Renal pelvis (tissue), 4 donors: ENCODE measurements around the gene PRRT1B. TPM values are rescaled to one million over a fixed set of nuclear protein-coding genes. Genes with fewer than 3 reads are reported as not detected.

Source experiments
- DNase-seq: peaks from one replicate; pipeline ENCODE4 v3.0.0-alpha.2; 2013
- polyA plus RNA-seq, 3 donors: library from polyadenylated mRNA; unstranded; fragments of 120-200 nt; gene quantifications; one replicate each; pipeline ENCODE4 v1.2.1, GENCODE V29; 2013; ENCODE audit not compliant: insufficient read length in 3 of 3

PRRT1B gene
- polyA plus RNA-seq, 3 donors, result 0.90 to 1.5 (median 1.5) TPM

DNA sequence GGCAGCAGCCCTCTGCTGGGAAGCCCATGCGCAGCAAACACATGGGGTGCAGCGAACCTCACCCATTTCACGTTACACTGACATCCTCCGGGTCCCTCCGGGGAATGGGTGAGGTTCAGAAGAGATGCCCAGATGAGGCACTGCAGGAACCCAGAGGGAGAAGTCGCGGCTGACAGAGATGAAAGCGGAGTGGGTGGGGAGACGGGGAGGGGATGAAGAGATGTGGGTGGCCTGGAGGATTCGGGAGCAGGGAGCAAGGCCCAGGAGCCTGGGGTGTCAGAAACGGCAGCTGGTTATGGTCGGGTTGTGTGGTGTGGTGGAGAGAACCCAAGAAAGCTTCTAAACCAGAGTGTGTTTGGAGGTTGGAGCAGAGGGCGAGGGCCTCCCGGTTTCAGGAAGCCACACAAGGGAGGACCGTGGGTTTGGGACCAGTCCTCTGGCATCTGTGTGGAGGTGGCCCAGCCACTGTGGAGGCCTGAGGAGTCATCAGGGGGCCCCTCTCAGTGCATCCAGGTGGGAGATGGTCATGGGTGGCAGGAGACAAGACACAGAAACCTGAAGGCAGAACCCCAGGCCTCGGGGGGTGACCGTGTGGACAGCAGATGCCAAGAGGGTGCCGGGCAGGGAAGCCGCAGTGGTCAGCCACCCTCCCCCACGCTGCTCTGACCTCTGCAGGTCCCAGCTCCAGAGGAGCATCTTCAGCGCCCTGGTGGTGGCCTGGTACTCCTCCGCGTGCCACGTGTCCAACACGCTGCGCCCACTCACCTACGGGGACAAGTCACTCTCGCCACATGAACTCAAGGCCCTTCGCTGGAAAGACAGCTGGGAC is 22.9 kb upstream of the PRRT1B start:
- no peak for DNase-seq

GRCh38 chr9:131523086-131523388 is 22.3 kb upstream of the PRRT1B start:
- DNase-seq, result no peak

DNA sequence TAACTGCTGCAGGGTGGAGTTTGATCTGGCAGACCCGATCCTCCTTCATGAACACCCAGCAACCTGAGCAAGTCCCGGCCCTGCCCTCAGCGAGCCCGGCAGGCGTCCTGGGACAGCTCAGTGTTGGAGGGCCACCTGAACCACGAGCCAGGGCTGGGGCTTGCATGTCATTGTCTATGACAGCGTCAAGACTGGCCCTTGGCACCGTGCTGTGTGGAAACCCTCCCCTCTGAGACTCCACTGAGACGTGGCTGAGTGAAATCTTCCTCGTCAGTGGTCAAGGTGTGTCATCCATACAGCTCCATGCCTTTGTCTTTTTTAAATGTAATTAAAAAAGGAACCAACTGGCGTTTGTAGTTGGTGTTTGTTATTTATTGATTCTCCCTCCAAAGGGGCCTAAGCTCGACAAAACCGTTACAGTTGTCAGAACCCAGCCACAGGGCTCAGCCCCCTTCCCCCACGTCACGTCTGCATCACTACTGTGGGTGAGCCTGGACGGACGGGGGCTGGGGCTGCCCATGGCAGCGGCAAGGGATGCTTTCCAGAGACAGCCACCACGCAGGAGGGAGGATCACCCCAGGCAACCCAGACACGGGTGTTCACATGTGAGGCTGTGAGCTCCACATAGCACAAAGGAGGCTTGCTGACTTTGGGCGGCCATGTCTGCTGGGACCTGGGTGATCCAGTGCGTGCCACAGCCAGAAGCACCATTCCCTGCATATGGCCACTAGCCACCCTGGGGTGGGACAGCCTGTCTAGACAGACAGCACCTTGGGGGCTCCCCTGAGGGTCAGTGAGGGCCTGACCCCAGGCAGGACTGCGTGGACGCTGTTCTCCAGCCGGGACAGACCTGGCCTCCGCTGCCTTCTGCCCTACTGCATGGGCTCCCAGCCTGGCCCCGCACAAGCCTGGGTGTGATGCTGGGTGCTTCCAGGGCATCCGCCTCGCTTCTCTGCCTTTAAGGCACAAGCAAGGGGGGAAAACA is 21.6 kb upstream of the PRRT1B start:
- DNase-seq, result no peak

- DNase-seq, result no peak
These were observed 20.5 kb upstream of the PRRT1B start for GRCh38 chr9:131524665-131525315.

DNA sequence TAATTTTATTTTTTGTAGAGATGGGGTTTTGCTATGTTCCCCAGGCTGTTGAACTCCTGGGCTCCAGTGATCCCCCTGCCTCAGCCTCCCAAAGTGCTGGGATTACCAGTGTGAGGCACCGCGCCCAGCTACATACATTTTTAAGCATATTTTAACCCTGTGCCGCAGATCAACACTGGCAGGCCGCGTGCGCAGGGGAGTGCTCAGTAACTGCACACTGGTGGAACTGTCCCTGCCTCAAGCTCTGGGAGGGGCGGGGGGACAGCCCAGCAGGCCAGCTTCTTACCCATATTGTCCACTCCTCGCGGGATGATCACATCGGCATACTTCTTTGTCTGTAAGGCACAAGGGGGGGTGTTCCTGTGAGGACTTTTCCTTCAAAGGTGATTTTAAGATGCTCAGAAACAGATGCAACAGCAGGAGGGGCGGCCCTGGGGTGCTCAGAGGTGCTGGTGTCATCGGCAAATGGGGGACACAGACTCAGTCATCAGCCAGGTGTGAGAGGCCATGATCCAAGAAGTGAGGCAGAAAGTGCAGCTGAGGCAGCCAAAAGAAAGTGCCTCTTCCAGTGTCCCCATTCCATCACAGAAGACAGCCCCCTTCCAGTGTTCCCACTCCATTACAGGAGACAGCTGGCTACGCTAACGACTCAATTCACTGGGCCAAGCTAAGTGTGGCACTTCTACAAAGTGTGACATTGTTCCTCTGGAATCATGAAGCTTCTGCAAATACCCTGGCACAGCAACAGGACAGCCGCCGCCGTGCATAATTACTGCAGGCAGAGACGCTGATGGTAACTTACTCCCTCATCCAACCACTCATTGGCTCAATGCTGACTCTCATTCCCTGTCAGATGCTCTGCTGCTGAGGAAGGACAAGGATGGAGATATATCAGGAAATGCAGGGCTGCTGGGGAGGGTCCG is 19.4 kb upstream of the PRRT1B start:
- no peak for DNase-seq

DNA sequence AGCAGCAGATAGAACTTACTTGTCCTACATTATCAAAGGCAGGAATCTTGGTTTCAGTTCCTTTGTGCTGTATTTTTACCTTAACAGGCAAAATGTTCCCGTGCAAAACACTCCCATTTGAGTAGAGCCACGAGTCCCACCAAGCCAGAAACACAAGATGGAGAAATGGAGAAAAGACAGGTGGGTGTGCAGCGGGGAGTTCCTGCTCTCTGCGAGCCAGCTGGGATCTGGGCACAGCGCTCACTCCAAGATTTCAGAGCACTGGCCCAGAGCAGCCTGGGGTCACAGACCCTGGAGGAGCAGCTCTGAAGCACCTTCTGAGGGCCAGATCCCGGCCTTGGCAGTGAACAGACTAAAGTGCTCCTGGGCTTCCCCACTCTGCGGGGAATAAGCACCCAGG is 17.1 kb upstream of the PRRT1B start:
- no peak for DNase-seq

GRCh38 chr9:131528886-131529505 is 16.3 kb upstream of the PRRT1B start:
- DNase-seq, result no peak

DNA sequence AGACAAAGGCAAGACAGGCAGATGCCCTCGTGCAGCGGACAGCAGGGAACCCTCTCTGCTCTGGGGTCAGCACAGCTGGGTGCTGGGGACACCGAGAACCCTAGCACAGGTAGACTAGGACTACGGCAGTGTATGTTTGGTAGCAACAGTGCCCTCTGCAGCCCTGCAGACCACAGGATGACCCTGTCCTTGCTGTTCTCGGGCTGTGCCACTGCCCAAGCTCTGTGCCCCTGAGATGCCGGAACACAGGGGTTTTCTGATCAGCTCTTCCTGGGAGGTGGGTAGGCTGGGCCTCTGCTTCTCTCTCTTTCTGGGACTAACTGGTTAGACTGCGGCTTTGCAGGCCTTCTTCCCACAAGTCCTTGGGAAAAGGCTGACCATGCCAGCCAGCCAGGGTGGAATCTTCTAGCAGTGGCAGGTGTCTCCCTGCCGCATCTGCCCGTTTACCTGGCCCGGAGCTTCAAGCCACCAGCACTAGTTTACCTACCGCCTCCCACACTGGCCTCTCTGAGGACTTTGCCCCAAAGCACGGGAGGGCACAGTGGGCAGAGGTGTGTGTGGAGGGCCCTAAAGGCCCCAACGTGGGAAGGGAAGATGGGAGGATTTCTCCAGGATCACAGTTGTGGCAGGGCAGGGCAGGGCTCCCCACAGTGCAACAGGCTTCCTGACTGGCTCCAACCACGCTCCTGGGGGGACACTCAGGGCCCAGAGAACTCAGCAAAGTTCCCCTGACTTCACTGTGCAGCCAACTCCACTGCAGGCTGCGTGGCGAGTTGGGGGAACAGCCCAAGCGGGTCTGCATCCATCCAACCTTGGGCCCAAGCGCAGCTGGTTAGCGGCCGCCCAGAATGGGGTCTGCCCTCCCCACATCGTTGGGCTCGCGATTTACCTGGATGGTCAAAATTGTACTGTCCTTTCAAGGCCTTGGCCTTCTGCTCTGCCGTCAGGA is 15.5 kb upstream of the PRRT1B start:
- DNase-seq, result no peak

DNA sequence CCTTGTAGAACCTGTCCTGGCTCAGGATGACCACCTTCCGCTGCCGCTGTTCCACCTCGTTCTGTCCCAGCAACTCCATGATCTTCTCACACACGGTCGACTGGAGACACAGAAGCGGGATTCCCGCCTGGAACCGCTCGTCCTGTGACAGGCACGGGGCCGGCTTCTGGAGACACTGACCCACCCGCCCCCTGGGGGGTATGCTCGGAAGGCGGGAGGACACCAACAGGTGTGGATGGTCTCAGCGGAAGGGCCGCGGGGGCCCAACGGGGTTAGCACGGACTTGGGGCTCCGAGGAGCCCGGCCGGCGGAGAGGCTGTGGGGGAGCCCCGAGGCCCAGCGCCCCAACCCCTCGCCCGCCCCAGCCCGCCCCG is 14.8 kb upstream of the PRRT1B start:
- no peak for DNase-seq

- peak; percentile 86 for DNase-seq
These were observed 14.1 kb upstream of the PRRT1B start, which contains the start of gene UCK1 for GRCh38 chr9:131530920-131531832. Gene UCK1 (minus strand): TSS chr9:131531263. CDS start chr9:131531174, 89 bp downstream.

DNA sequence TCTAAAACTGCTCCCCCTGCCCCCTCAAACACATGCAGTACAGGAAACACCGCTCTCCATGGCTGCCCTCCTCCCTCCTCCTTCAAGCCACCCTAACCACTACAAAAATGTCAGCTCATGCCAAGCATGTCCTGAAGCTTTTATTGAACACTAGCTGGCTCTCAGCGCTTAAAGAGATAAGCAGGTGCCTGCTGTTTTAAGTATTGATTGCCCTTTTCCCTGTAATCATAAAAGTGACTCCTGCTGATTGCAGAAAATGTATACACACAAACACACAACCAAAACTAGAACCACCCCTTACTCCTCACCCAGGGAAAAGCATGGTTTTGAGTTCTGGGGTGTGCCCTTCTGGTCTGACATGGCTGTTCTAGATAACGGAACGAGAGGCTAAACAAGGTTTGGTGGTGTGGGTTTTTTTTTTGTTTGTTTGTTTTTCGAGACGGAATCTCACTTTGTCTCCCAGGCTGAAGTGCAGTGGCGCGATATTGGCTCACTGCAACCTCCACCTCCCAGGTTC is 10.5 kb upstream of the PRRT1B start:
- DNase-seq, result no peak

DNA sequence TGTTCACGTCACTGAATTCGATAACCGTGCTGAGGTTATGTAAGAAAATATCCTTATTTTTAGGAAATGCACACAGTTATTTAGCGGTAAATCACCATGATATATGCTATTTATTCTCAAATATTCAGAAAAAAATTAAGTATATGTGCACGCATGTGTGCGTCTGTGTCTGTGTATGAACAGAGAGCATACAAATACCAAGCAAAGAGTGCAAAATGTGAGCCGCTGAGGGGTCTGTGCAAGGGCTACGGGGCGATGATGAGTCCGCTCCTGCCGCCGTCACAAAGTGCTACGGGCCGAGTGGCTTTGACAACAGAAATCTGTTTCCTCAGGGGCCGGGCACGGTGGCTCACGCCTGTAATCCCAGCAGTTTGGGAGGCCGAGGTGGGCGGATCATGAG is 7.4 kb upstream of the PRRT1B start:
- DNase-seq, result no peak

GRCh38 chr9:131539223-131539923 is 6.0 kb upstream of the PRRT1B start:
- no peak for DNase-seq

DNA sequence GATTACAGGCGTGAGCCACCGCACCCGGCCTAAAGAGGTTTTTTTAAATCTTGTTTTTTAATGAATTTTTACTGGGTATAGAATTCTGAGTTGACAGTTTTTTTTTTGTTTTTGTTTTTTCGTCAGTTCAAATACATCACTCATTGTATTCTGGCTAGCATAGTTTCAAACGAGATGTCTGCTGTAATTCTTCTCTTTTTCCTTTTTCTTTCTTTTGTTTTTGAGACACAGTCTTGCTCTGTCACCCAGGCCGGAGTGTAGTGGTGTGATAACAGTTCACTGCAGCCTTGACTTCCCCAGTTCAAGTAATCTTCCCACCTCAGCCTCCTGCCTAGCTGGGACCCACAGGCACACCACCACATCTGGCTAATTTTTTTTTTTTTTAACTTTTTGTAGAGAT is 2.2 kb upstream of the PRRT1B start:
- no peak for DNase-seq

DNA sequence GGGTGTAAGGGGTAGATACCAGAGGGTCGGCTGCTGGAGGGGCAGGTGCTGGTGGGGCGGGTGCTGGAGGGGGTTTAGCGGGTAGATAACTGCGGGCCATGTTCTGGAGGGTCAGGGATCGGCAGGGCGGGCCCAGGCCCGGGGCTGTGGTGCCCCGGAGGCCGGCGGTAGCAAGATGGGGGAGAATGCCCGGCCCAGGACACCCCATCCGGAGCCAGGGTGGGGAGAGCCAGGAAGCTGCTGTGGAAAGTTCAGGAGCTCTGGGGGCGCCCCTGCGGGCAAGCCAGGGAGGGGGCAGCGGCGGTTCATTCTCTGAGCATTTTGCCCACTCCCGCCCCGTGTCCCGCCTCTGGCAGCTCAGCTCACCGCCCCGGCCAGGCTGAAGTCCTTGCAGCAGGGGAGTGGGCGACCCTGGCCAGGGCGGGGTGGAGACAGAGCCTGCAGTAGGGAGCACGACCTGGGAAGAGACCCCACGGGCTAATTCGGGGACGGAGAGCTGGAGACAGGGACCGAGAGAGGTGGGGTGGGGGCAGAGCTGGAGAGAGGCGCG is 538 bp downstream of the PRRT1B start:
- DNase-seq, result no peak

- DNase-seq, result peak; percentile 80
These were observed 1.2 kb downstream of the PRRT1B start for GRCh38 chr9:131546336-131547084.
